Astrocyte (in vitro differentiated cells and primary cell): ENCODE results near the gene MAN1B1.

Source experiments
- EZH2 ChIP-seq: IDR thresholded peaks from 2 replicates; pipeline ENCODE4 v1.6.1; 2012; ENCODE audit warnings: mild to moderate bottlenecking, low read length, inconsistent platforms; ENCODE audit not compliant: insufficient read depth
- TF ChIP-seq, protein P1 (sequence below): IDR thresholded peaks from 2 replicates; pipeline ENCODE4 v1.5.1; 2011; ENCODE audit warnings: low read depth, mild to moderate bottlenecking, inconsistent platforms, low read length, moderate library complexity; ENCODE audit not compliant: insufficient read depth

DNA sequence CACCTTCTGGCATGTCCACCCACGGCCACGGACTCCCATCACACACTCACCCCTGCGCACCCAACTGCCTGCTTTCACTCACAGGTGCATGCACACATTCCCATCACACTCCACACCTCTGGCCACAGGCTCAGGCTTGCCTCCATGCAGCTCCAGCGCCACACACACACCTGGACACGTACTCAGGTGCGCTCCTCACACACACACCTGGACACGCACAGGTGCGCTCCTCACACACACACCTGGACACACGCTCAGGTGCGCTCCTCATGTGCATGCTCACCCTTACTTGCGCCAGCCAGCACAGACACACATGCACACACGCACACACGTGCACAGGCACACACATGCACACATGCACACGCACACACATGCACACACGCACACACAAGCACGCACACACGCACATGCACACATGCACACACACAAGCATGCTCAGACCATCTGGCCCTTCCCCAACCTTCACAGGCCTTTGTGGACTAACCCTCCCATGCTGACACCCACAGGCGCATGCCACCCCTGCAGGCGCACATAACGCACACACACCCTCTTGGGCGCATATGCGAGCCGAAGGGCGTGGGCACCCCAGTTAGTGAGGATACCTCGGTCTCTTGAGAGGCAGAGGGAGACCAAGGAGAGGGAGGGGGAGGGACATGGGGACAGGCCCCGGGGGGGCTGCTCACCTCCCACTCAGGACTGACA, 60.5 kb downstream of the MAN1B1 start:
- TF ChIP-seq, protein P1, sequence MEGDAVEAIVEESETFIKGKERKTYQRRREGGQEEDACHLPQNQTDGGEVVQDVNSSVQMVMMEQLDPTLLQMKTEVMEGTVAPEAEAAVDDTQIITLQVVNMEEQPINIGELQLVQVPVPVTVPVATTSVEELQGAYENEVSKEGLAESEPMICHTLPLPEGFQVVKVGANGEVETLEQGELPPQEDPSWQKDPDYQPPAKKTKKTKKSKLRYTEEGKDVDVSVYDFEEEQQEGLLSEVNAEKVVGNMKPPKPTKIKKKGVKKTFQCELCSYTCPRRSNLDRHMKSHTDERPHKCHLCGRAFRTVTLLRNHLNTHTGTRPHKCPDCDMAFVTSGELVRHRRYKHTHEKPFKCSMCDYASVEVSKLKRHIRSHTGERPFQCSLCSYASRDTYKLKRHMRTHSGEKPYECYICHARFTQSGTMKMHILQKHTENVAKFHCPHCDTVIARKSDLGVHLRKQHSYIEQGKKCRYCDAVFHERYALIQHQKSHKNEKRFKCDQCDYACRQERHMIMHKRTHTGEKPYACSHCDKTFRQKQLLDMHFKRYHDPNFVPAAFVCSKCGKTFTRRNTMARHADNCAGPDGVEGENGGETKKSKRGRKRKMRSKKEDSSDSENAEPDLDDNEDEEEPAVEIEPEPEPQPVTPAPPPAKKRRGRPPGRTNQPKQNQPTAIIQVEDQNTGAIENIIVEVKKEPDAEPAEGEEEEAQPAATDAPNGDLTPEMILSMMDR: no peak
- no peak for TF ChIP-seq EZH2
